HG03469 (cell line): ENCODE measurements around the gene ERC2.

ENCODE experiments used
- ATAC-seq: cut with Tn5 transposase; IDR thresholded peaks from one replicate; pipeline ENCODE4 v1.9.1; 2021; ENCODE audit warnings: mild to moderate bottlenecking, moderate library complexity, moderate number of reproducible peaks; ENCODE audit not compliant: unreplicated experiment

Gene ERC2

DNA sequence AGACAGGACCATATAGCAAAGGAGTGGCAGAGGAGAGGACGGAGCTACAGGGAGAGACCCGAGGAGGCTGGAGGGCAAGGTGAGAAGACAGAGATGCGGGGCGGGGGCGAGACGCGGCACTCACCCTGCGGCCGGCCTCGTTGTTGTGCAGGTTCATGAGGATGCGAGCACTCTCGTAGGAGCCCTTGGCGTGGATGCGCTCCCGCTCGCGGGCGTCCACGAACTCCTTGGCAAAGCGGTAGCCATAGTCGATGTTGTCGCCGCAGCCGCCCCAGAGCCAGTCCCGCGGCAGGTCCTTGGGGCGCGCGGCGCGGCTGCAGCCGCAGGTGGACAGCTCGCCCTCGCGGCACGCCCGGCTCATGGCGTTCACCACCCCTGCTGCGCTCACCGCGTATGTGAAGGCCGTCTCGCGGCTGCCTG, 994.0 kb downstream of the ERC2 start:
- ATAC-seq = no peak

DNA sequence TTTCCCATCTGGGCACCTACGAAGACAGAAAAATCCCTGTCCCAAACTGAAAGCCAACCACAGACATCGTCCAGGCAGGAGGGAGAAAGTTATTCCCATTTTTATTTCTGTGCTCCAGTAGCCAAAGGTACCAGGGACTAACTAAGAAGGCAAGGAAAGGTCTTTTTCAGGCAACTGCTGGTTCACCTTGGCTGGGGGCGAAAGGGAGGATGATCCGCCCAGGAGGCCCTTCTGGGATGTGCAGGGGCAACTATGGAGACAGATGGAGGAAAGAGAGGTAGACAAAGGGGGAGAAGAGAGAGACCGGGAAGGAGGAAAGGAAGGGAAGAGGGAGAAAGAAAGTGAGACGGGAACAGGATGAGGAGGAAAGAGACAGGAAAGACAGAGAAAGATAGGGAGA, 994.5 kb downstream of the ERC2 start:
- no peak for ATAC-seq

DNA sequence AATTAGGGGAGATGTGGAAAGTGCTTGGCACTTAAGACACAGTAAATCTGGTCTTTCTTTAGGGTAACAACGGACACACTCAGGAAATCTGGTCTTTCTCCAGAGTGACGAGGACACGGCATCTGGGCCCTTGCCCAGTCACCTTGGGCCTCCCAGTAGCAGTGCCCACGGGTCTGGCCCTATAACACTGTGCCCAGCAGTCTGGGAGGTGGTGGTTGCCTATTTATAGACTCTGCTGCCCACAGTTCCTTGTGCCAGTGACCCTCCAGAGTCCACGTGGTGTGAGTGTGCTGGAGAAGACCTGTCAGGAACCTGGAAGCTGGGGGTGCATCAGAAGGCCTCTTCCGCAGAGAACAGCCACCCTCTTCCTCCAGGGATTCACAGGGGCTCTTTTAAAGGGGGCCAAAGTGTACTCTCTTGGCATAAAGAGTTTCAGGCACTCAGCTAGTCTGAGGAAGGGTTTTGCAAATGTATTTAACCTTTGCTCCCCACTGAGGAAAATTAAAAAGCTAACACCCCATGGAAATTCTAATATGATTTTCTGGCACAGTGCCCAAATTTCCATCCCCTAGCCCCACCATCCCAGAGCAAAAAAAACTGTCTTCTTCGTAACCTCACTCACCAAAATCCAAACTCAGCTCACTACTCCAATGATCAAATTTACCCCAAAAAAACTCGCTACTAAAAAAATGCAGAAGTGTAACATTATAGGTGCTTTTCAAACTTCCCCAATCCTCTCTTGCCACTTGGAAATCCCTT, 996.6 kb downstream of the ERC2 start:
- ATAC-seq = no peak

DNA sequence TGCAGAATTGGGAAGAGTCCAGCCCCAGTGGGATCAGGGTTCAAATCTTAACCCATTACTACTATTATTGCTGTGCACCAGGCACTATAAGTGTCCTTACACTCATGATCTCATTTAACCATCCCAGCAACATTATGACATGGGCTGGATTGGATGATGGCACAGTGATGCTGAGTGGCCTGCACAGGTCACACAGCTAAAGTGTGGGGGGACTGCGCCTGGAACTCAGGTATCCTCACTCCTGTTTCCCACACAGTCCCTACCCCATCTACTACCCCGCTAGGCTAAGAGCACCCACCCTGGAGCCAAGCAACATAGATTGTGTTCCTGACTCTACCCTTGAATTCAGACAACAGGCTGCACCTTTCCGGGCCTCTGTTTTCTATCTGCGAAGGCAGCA, 997.2 kb downstream of the ERC2 start:
- no peak for ATAC-seq

DNA sequence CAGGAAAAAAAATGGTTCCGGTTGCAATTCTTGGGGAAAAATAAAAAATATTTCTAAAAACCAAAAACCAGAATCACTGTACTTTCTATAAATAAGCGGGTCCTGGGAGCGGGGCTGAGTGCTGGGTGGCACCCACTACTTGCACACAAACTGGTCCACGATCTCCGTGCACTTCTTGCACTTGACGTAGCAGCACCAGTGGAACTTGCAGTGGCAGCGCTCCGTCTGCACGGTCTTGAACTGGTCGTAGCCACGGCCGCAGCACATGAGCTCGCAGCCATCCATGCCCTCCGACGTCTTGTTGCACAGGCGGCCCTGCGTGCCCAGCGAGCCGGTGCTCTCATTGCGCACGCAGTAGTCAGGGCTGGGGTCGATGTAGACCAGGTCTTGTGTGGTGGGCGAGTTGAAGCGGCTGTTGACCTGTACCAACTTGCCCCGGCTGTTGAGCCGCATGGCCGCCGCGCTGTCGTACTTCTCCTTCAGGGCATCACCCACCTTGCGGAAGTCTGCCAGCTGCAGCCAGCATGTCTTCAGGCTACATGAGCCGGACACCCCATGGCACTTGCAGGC, 998.2 kb downstream of the ERC2 start:
- ATAC-seq = no peak

DNA sequence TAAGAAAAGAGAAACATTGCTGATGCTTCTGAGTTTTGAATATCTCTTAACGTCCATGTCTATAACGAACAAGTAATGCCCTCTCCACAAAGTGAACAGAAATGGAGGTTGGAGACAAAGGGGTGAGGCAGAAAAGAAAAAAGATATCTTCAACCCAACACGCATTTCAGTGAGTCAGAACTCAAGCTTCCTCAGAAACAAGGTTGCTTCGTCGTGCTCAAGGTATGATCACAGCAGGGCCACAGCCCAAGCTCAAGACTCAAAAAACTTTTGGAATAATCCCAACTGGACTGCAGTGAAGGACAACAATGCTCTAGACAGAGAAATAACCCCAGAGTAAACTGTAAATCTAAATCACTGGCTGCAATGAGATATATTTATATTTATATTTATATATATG, 1000.0 kb downstream of the ERC2 start:
- ATAC-seq = no peak

DNA sequence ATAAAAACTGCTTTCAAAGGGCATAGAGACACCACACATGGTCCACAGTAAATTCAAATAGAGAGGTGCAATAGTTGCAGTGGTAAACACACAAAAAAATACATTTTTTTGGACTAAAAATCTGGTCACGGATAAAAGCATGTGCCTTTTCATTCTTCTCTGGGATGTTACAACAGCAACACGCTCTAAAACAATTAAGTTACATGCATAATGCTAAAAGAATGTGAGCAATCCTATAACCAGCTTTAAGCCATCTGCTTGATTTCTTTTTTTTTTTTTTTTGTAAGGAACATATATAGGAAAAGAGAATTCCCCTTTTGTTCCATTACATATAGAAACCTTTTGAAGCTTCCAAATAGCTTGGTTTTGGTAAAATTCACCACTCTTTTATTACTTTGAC, 1001.2 kb downstream of the ERC2 start:
- ATAC-seq = no peak

DNA sequence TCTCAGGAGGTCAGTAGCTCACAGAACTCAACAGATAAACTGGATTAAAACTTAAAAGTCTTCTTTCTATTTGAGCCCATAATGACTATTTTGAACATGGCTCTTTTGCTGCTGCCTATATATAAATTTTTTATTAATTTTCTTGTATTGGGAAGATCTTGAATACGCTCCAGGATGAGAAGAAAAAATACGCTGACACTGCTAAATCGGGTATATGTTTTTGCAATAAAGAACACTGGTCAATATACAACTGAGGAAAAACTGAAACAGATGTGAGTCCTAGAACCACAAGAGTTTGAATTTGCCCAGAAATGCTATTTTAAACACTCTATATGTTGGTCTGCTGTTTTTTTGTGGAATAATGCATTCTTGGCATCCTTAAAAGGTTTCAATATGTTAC, 1001.7 kb downstream of the ERC2 start:
- no peak for ATAC-seq

DNA sequence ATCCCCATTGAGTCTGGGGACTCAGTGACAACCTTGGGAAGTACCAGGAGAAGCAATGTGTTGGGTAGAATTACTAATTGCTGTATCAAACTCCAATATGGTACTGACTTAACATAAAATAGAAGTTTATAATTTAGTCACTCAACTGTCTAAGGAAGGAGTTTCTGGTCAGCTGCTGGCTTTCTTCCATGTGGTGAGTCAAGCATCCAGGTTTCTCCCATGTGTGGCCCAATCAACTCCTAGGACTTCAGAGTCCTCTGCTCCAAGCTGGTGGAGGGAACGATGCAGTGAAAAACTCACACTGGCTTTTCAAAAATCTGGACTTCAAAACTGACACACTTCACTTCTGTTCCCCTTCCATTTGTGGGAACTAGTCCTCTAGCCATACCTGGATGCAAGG, 1006.4 kb downstream of the ERC2 start:
- no peak for ATAC-seq

DNA sequence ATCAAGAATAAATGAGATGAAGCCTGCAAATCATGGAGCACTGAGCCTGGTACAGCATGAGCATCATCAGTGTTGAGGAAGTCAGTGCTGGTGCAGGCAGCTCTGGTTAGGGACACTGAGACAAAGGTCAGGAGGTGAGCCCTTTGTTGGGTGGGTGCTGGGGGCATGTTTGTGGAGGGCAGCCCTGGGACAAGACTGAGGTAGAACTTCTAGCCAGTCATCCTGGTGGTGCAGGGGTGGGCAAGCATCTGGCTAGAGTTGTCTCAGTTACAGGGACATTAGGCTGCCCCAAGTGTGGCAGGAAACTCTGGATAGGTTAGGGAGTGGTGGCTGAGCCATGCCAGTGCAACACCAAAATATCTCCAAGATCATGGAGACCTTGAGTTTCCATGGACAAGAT, 1008.4 kb downstream of the ERC2 start:
- ATAC-seq = no peak
